Right hindlimb (tissue), 1 donor: ENCODE data around the gene ZNF335.

Source experiments
- DNase-seq: peaks from one replicate; pipeline ENCODE4 v3.0.0-alpha.2; 2018

The ZNF335 gene

DNA sequence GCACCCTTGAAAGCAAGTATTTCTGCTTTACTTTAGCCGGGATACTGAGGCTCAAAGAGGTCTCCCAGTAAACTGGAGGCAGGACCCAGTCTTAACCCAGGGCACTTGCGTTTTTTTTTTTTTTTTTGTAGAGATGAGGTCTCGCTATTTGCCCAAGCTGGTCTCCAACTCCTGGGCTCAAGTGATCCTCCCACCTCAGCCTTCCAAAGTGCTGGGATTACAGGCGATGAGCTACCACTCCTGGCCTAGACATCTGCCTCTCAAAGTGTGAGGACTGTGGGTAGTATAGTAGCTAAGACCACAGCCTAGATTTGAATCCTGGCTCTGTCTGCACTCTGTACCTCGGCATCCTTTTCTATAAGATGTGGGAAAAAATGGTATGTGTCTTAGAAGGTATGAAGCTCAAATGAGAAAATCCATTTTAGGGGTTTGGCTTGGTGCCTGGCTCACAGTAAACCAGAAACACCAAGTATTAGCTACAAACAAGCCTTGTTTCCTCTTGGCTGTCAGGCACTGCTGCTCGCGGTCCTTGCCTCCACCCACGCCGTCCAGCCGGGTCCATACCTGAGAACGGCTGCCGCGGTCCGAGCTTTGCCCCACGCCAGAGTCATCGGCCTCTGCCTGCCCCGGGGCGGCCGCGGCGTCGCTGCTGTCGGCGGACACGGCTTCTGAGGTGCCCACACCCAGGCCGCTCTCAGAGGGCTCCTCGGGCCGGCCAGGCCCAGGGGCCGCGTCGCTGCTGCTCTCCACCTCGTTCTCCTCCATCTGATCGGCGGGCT is 1.2 kb downstream of the ZNF335 start:
- no peak for DNase-seq

DNA sequence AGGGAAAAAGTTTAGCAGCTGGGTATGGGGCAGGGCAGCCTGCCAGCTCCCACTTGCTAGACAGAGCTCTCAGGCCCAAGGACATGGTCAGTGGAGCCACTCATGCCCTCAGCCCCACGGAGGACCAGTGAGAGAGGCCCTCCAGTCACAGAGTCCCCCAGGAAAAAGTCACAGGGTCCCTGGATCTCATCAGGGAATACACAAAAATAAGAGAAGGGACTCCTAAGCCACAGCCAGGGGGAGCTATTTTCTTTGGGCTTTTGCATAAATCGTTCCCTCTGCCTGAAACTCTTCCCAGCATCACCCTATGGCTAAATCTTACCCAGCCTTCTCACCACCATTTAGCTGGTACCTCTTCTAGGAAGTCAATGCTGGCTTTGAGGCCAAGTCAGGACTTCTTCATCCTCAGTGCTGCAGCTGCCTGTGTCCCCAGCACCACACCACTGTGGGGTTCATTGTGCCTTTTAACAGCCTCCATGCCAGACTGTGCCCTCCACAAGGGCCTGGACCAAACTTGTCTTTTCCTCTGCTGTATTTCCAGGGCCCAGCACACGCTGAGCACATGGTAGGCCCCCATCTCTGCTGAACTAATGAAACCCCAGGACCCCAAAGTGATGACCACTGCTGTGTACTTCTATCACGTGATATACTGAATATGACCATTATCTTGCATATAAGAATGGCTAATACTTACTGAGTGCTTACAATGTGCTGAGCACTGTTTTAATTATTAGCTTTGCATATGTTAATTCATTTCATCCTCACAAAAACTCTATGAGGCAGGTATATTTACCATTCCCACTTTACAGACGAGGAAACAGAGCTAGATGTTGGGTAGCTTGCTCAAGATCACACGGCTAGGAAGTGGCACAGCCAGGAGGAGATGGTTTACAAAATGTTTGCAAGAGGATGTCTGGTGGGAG is 2.0 kb downstream of the ZNF335 start:
- DNase-seq, result no peak

DNA sequence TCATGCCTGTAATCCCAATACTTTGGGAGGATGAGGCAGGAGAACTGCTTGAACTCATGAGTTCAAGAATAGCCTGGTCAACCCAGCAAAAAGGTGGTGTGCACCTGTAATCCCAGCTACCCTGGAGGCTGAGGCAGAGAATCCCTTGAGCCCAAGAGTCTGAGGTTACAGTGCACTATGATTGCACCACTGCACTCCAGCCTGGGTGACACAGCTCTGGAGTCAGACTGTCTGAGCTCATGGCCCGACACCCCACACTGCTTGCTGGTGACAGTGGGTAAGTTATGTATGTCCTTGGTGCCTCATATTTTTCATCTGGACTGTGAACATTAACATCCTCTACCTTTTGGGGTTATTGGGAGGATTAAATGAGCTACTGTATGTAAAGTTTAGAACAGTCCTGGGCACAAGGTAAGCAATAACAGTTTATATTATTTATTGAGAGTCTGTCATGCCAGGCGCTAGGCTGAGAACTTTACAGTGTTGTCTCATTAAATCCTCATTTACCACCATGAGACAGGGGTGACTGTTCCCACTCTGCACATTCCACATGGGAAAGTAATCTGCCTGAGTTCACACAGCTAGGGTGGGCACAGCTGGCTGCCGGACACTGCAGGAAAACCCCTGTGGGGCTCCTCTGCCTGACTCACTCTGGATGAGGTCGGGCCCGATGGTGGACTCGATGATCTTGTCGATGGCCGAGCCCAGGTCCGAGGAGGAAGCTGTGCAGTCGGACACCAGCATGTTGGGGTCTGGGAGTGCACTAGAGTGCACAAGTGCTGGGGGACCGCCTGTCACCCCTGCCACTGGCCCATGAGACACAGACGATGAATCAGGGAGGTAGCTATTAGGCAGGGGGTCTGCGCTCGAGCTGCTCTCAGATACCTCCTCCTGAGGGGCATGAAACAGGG is 2.9 kb downstream of the ZNF335 start:
- DNase-seq, result no peak

DNA sequence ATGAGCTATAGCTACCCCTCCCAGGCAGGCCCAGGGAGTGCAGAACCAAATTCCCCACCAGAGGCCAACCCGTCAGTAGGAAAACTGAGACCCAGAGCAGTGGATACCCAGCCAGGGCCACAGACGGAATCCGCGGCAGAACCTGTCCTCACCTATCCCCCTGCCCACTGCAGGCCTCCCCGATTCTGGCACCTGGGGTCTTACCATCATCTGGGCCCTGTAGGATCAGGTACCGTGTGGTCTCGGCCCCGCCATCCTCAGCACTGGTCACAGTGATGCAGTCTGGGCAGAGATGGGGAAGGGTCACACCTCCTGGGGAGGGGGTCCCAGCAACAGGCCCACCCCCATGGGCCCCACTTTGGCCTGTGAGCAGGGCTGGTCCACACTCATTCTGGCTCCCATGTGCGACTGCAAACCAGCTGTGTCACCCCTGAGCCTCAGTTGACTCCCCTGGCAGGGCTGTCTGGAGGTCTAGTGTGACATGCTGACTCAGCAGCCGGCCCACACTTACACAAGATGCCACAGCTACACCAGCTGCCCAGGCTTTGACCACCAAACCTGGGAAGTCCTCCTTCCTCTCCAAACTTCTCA is 3.8 kb downstream of the ZNF335 start:
- DNase-seq, result no peak

DNA sequence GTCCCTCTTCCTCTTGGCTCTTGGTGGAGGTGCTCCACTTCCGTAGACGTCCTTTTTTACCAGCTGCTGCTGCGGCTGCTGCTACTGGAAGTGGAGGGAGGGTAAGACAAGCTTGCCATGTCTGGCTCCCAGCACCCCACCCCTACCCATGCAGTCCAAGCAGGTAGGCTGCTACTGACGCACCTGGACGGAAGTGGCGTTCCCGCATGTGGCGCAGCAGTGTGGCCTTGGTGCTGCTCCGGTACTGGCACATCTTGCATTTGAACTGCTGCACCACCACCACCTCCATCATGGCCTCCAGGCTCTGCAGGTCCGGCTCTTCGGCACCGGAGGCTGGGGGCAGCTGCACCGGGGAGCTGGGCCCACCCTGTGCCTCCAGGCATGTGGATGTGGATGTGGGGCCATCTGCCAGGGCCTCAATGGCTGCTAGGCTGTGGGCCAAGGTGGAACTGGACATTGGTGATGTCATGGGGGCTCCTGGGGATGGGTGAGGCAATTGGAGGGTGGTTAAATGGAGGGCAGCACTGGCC is 4.4 kb downstream of the ZNF335 start:
- DNase-seq, result no peak

DNA sequence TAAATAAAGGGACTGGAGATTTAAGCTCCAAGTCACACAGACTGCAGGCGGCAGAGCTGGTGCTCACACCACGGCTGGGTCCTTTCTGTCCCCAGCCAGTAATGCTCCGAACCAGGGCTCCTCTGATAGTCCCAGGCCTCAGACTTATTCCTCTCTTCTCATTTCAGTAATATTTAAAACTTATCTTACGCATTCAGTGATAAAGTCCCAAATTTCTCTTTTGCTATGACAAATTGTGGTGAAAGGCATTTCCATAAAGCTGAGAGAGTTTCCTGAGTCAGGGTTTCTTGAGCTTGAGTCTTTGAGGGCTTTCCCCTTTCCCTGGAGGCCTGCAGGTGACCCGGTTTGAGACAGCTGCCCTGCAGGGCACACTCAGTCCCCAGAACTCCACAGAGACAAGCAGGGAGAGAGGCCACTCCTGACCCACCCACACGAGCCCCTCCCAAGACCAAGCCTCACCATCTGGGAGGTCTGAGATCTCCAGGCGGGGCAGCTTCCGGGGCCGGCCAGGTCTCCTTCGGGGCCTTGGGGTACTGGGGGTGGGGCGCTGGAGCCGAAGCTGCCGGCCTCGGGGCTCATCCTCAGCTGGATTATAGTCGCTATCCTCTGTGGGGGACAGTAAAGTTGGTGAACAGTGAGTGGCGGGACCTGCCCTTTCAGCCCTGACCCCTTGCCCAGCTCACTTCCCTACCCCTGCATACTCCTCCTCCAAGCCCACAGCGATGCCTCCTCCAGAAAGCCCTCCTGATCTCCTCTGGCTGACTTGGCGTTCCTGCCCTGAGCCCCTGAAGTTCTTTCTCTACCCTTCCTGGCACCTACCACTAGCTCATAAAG is 6.6 kb downstream of the ZNF335 start:
- DNase-seq, result no peak

DNA sequence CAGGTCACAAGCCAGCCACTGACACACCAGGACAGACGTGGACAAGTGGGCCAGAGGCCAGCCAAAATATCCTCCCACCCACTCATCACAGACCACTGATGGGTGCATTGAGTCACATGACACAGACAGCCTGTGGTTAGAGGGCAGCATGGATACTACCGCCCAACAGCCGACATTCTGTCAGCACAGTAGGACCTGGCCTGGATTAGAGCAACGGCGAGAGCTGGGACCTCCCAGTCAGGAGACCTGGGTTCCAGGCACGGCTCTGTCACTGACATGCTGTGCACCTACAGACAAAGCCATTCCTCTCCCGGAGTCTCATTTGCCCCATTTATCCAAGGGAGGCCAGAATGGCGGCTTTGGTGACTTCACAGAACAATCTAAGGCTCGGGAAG is 8.0 kb downstream of the ZNF335 start:
- peak; percentile 14 for DNase-seq

DNA sequence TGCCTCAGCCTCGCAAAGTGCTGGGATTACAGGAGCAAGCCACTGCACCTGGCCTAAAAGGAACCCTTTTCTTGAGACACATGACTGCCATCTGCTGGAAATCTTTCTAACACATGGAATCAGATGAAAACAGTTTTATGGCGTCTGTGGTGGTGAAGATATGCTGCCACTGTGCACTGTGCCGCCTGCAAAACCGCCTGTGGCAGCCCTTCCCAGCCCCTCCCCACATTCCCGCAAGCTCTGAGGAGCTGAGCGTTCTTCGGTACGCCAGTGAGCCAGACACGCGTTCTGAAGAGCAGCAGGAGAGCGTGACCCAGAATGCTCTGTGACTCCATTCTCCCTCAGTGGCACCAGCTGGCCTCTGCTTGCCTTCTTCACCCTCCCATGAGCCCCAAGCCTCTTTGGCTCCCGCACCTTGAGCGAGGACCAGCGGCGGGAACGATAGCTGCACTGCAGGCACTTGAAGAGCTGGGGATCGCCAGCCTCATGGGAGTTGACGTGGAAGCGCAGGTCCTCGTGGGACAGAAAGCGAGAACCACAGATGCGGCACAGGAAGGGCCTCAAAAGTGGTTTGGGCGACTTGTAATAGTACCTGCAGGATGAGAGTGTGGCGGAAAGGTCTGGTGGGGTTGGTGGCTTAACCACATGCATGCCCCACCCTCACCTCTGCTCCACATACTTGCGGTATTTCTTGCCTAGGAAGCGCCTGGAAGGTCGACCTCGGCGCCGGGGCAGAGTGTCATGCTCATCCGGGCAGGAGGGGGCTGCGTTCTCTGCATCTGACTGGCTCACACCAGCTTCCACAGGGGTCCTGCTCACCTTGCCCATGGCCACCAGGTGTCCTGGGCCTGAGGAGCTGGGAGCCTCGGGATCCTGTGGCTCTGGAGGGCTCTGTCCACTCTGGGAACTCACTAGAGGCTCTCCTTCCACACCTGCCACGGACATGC is 8.7 kb downstream of the ZNF335 start:
- peak; percentile 18 for DNase-seq

DNA sequence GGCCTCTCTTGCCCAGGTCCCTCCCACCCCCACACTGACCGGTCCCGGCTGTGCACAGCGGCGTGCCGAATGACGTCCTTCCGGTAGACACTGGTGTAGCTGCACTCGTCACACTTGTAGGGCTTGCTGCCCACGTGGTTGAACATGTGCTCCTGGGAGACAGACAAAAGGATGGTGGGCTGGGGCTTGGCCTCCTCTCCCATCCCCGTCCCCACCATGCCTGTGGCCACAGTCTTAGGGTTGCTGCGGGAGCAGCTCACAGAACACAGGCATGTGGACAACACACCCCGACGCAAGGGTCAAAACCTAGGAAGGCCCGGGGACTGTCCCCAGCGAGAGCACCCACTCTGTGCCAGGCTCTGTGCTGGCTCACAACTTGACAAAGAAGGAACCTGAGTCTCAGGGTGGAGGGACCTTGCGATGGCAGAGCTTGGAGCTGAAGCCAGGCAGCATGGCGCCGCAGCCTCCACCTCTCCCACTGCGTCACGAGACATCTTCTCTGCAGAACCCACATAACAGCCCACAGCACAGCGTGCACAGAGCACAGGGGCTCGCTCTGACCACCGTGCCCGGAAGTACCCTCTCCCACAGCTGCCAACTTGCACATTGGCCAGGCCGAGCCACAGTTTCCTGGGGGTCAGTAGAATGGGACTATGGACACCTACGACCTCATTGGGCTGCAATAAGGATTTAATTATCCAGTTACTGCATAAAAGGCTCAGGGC is 9.8 kb downstream of the ZNF335 start:
- DNase-seq, result peak; percentile 12

DNA sequence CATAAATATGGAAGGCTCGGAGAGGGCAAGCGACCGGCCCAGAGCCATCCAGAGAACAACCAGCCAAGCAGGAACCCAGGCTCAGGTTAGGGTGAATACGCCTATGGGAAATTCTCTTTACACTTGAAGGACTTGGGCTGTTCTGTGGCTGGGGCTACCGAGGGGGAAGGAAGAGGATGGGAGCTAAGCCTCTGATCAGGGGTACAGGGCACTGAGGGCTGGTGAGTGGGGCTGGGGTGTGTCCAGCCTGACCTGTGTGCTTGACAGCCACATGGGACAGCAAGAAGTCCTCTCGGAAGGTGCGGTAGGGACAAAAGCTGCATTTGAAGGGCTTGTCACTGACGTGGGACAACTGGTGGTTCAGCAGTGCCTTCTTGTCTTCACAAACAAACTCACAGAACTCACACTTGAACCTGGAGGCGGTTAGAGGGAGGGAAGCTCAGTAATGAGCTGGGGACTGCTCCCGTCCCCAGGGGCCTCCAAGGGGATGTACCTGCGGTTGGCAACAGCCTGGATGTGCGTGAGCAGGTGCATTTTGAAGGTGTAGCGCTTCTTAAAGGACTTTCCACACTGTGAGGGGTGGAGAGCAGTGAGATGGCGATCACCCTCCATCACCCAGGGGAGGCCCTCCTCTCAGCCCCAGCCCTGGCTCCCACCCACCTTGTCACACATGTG is 11.9 kb downstream of the ZNF335 start:
- peak; percentile 14 for DNase-seq

DNA sequence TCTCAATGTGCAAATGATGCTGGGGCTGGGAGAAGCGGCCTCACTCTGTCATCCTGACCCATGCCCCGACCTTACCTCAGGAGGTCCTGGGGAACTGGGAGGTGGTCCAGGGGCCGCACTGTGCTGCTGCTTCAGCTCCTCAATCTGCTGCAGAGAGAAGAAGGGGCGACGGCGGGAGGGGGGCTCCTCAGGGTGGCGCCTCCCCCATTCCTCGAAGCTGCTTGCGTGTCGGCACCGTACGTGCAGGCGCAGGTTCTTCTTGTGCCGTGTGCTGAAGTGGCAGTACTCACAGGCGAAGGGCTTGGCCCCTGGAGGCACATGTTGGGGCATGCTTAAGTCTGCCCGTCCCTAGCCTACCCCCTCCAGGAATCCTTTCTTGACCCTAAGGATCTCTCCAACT is 12.9 kb downstream of the ZNF335 start:
- no peak for DNase-seq

DNA sequence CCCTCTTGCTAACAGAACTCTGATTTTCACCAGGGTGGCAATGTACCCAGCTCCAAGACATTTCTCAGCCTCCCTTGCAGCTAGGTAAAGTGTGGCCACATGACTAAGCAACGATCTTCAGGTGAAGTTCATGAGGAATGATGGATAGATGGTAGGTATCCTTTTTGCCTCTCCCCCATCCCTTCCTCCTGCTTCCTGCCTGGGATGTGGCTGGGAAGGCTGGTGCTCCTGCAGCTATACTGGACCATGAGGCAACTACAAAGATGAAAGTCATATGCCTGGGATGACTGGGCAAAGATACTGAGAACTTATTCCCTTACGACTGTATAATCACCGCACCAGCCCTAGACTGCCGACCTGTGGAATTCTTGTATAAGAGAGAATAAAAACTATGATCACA is 13.4 kb downstream of the ZNF335 start:
- no peak for DNase-seq

DNA sequence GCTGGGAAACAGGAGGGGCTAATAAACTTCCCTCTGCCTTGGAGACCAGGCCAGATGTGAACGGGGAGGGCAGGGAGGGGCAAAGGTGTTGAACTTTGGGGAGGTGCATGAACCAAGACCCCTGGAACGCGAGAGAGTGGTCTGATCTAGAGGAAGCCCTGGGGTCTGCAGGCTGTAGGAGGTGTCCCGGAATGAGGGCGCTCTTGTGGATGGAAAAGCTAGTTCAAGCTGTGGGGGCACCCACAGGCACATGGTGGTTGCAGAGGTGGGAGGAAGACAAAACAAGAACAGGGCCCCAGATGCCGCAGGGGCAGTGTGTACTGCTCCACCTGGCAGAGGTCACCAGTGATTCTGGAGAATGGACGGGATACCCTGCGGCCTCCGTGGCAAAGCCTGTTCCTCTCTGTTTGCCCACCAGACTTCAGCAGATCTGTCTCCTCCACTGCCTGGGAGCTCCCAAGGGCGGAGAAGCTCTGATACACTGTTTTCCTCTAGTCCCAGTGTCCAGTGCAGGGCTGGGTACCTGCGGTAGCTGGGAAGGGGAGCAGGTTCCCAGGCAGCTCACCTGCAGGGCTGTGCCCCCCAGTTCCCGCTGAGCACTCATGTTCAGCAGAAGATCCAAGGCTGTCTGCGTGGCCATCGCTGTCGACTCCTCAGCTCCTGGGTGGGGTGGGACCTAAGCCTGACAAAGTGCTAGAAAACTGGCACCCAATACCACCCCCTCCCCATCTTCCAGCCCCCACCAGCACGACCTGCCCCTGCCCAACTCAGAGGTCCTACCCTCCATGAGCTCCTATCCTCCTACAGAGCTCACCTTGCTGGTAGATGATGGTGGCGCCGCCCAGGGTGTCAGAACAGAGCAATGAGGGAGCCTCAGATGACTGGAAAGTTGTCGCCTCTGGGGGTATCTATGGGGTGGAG is 14.7 kb downstream of the ZNF335 start:
- peak; percentile 10 for DNase-seq

DNA sequence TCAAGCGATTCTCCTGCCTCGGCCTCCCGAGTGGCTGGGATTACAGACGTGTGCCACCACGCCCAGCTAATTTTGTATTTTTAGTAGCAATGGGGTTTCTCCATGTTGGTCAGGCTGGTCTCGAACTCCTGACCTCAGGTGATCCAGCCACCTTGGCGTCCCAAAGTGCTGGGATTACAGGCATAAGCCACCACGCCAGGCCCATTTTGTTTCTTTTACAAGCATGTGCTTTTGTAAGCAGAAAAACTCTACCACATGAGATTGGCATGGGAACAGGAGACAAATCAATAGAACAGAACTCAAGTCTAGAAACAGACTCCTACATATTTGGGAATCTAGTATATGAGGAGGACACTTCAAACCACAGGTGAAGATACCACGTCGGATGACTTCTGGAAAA is 15.7 kb downstream of the ZNF335 start:
- peak; percentile 4 for DNase-seq

DNA sequence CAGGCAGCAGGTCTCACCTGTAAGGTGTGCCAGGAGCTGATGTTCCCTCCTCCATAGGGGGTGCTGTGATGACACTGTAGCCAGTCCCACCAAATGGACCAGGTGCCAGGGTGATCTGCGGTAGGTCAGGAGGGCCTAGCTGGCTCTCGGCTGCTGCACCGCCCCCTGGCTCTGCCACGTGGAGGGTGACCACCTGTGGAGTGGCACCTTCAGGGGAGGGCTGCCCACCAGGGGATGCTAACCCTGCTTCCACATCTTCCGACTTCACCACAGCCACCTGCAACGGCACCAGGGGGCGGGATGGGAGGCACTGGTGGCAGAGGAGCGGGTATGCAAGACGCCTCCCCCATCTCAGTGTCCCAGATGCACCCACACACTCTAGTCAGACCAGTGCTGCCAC is 18.3 kb downstream of the ZNF335 start:
- peak; percentile 24 for DNase-seq

DNA sequence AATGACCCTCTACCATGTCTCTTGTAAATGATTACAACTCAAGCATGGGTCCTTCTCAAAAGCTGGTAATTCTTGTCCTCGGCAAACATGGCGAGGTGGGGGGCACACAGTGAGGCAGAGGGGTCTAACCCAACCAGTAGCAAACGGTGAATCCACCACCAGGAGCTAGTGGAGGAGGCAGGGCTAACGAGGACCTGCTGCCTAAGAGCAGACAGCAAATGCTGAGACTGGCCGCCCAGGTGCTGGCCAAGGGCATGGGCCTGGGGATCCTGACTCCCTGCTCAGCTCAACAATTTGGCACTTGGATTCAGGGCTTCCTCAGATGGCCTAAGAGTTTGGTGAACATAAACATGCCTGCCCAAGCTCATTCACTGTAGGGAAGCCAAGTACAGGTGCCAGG is 19.1 kb downstream of the ZNF335 start:
- DNase-seq, result no peak

DNA sequence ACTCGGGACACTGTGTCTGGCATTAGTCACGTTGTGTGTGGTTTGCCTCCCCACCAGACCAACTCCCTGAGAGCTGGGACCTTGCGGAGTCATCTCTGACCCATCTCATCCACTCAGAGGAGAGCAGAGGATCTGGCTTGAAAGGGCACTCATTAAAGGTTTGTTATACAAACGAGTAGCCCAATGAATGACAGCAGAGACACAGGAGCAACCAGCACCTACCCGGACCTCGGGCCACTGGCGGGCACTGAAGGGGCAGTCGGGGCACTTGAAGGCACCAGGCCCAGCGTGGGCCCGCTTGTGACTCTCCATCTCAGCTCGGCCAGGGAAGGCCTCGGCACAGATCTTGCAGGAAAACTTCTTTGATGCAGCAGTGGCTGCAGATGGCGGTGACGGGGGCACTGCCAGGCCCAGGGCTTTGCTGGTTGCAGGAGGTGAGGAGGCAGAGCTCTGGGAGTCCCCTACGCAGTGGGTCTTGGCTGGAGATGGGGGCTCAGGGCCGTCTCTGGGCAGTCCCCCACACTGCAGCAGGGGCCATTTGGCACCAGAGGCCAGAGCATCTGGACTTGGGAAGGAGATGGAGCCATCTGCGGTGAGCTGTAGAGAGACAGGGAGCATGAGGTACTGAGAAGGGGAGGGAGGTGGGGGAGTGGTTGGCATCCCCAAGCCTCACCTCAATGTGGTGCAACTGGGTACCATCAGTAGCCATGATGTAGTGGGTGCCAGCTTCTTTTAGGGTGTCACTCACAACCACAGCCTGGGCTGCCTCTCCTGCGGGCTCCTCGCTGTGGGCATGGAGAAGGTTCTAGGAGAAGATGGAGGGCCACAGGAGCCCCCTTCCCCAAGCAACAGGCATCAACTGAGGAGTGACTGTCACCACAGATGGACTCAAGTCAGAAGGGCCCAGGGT is 19.8 kb downstream of the ZNF335 start:
- no peak for DNase-seq
